Stimulated activated CD8-positive, alpha-beta memory T cell treated with anti-CD3 and anti-CD28 coated beads, Interleukin-7, amount 100 ng/mL, for 48 hours (primary cell): Measurements from ENCODE around the gene CDH13.

ENCODE experiments used
- DNase-seq, 2 donors: peaks; one replicate each; pipeline ENCODE4 v3.0.0-alpha.2; 2020; ENCODE audit warnings: low read depth in 1 of 2; ENCODE audit errors: extremely low read depth in 1 of 2

The CDH13 gene

GRCh38 chr16:82735186-82735585 is 108.4 kb downstream of the CDH13 start:
- no peak for DNase-seq

- no peak for DNase-seq
Measured at GRCh38 chr16:82735673-82736091, 108.9 kb downstream of the CDH13 start.

DNA sequence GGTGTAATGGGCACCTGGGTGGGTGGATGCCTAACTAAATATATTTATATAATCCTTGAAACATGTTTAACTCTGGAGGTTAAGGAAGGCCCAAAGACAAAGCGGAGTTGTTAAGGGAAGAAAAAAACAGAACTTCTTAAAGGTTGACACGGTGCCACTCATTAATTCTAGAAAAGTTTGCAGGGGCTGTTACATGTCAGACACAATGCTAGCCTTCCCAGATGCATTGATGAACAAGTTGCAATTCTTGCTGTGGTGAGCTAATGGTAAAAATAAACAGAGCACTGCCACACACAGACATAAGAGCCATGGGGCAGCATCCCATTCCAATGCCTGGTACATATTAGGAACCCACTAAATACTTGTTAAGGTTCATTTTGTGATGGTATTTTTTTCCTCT is 109.5 kb downstream of the CDH13 start:
- no peak for DNase-seq

DNA sequence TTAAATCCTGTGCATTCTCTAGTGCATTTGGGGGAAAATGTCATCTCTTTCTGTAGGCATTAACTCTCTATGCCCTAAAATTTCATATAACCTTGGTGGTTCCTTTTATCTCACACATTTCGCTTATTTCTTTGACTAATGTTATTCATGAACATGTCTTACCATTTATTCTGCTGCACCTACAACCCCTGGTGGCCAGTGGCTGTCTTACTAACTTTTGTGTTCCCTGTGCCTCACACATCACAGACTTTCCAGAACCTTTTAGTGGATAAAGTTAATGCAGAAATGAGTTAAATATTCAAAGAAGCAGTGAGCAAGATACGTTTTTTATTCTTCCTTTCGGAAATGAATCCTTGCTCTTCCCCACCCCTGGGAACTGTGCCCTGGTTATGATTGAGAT is 111.9 kb downstream of the CDH13 start:
- no peak for DNase-seq

DNA sequence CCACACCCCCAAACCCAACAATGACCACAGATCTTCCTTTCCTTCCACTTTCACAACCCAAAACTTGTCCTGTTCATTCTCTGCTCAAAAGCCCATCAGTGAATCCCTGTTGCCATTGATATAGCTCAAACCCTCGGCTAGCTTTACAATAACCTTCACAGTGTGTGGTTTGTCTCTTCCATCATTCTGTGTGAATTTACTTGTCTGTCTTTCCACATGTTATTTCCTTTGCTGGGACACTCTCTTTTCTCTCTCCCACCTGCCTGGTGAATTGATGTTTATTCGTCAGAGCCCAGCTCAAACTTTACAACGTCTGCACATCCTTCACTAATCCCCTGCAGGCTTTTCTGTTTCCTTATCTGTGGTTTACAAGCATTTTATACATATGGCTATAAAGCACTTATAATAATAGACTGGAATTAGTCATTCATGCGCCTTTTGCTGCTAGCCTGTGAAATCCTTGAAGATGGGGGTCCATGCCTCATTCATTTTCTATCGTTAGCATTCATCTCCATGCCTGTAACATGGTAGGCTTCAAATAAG is 114.4 kb downstream of the CDH13 start:
- no peak for DNase-seq

- no peak for DNase-seq
Measured at GRCh38 chr16:82744958-82745357, 118.2 kb downstream of the CDH13 start.

GRCh38 chr16:82748026-82748425 is 121.3 kb downstream of the CDH13 start:
- DNase-seq: no peak

DNA sequence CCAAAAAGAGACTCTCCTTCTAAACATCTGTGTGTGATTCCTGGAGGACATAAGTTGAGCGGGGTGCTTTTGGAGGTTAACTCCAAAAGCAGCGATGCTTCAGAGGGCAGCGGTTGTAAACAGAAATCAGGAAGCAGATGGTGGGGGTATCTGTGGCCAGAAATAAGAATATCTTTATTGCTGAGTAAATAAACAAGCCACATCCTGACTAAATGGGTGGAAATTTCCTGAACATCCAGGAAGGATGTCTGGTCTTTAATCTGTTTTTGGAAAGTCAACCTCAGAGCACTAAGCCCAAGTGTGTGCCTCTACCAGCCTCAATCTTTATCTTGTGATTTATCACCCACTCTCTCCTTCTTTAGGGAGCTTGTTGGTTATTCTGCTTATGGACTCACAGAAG is 123.3 kb downstream of the CDH13 start:
- no peak for DNase-seq

DNA sequence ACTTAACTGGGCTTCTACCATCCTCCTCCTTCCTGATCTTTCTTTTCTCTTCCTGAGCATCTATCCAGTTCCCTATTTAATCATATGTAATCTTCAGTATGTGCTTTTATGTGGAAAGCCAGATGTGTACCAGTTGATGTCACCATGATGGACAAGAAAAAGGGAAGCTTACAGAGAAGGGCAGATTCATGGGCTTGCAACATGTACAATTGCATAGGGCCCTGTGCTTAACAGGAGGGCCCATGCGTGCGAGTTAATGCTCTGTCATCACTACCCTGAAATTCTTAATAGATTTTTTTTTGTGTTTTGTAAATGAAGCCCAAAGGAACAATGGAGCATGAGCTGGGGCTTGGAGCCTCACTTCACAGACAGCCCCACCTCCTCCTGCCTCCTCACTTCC is 124.3 kb downstream of the CDH13 start:
- DNase-seq: no peak

DNA sequence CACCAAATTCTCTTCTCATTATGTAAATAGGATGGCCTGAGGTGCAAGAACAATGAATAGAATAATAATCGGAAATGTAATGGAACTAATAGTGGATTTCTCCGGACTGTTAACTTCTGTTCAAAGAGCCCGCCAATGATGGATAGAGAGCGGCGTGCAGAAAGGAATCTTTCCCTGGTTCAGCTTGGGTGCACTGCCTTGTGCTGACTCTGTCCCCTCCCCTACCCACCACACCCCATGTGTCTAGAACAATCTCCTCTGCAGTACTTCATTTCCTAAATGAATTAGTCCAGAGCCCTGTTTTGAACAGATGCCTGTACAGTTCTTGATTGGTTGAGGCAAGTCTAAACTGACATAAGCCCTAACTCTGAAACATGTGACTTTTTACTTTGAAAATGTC is 125.4 kb downstream of the CDH13 start:
- DNase-seq: no peak

- DNase-seq: no peak
Measured at GRCh38 chr16:82753821-82754220, 127.1 kb downstream of the CDH13 start.

- DNase-seq: no peak
Measured at GRCh38 chr16:82754716-82755513, 128.1 kb downstream of the CDH13 start.

- no peak for DNase-seq
Measured at GRCh38 chr16:82755570-82756282, 129.0 kb downstream of the CDH13 start.

DNA sequence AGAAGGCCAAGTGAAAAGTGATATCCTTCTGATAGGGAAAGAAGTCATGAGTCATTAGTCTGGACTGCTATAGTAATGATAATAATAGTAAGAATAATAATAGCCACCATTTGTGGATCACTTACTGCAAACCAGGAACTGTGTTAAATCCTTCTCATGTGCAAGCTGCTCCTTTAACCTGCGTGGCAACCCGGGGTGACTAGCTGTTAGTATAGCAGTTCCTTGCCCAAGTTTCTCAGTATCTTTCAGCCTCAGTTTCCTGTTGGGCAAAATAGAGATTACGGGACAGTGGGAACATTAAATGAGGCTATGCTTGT is 129.5 kb downstream of the CDH13 start:
- DNase-seq: no peak

- DNase-seq: no peak
Measured at GRCh38 chr16:82758406-82758805, 131.6 kb downstream of the CDH13 start.

- no peak for DNase-seq
Measured at GRCh38 chr16:82758904-82759303, 132.1 kb downstream of the CDH13 start.

DNA sequence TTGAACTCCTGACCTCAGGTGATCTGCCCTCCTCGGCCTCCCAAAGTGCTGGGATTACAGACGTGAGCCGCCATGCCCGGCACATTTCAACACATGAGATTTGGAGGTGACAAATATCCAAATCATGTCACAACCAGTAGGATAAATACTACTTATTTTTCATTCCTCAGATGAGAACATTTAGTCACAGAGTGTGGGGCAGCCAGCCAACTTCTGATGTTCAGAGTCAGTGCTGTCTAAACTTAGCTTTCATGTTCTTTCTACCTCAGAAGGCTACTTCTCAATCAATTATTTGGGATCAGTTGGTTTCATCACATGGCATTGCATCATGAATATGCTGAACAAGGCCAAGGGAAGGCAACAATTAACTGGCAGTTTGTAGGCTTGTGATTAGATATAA is 134.5 kb downstream of the CDH13 start:
- DNase-seq: no peak

GRCh38 chr16:82761858-82762257 is 135.1 kb downstream of the CDH13 start:
- no peak for DNase-seq

GRCh38 chr16:82763371-82763770 is 136.6 kb downstream of the CDH13 start:
- DNase-seq: no peak

- no peak for DNase-seq
Measured at GRCh38 chr16:82767198-82767597, 140.4 kb downstream of the CDH13 start.

- DNase-seq: no peak
Measured at GRCh38 chr16:82767808-82768207, 141.0 kb downstream of the CDH13 start.

- no peak for DNase-seq
Measured at GRCh38 chr16:82769845-82770244, 143.1 kb downstream of the CDH13 start.
